ENCODE measurements around the gene TMEM88.
A peak's percentile ranks its signal among the peaks of the same experiment; 100 is the strongest.

Gene TMEM88

DNA sequence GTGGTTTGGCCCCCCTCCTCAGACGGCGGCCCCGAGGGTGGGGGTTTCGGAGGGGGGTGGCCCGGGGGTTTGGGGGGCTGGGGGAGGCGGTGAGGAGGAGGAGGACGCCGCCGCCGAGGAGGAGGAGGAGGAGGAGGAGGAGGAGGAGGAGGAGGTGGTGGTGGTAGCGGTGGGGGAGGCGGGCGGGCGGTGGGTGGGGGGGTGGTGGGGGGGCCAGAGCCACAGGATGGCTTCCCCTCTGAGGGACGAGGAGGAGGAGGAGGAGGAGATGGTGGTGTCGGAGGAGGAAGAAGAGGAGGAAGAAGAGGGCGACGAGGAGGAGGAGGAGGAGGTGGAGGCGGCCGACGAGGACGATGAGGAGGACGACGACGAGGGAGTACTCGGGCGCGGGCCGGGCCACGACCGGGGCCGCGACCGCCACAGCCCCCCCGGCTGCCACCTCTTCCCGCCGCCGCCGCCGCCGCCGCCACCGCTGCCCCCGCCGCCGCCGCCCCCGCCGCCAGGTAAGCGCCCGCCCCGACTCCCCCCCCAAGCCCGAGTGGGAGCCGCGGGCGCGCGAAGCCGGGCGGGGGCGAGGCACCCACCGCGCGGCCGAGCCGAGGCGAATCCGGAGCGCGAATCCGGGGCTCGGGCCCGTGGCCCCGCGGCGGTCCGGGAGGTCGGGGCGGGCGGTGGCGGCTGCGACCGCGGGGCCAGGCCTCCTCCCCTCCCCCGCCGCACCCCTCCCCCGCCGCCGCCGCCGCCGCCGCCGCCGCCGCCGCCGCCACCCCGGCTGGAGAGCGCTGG lies 29.9 kb downstream of the TMEM88 start:
- Histone ChIP-seq H3K4me2 (ENCODE audit: low read depth, low read length, poor library complexity, severe bottlenecking) (no peak overlapping the region), H3K9me2 (replicated peaks; ENCODE audit: low read depth, low read length) (no peaks in the 10 kb centered on the region), H2AFZ (ENCODE audit: low read length) (no peak overlapping the region), H3F3A (ENCODE audit: low read depth) (peaks cover 22% of the 10 kb centered on the region), H3K4me1 (ENCODE audit: insufficient read depth, low read length, poor library complexity, severe bottlenecking) (peaks cover 62% of the 10 kb centered on the region), H3K9ac (ENCODE audit: low read depth, low read length, poor library complexity, severe bottlenecking) (peak overlapping the region; percentile 98), H3K27me3 (ENCODE audit: insufficient read depth, low read length, poor library complexity, severe bottlenecking) (no peaks in the 10 kb centered on the region), H3K4me3 (ENCODE audit: low read length, poor library complexity, severe bottlenecking) (peak overlapping the region; percentile 89), H3K79me2 (ENCODE audit: insufficient read depth, low read length) (peaks cover 79% of the 10 kb centered on the region), H3K36me3 (ENCODE audit: insufficient read depth, low read length) (peaks cover 5% of the 10 kb centered on the region; the same call in 1 of the 2 replicates), H3K9me3 (ENCODE audit: insufficient read depth, low read depth, low read length) (no peaks in the 10 kb centered on the region), H4K20me1 (ENCODE audit: insufficient read depth, low read length, poor library complexity, severe bottlenecking) (peaks cover 21% of the 10 kb centered on the region)
- no peak for TF ChIP-seq EZH2phosphoT487 (IDR thresholded peaks at IDR 0.05; ENCODE audit: borderline replicate concordance)

DNA sequence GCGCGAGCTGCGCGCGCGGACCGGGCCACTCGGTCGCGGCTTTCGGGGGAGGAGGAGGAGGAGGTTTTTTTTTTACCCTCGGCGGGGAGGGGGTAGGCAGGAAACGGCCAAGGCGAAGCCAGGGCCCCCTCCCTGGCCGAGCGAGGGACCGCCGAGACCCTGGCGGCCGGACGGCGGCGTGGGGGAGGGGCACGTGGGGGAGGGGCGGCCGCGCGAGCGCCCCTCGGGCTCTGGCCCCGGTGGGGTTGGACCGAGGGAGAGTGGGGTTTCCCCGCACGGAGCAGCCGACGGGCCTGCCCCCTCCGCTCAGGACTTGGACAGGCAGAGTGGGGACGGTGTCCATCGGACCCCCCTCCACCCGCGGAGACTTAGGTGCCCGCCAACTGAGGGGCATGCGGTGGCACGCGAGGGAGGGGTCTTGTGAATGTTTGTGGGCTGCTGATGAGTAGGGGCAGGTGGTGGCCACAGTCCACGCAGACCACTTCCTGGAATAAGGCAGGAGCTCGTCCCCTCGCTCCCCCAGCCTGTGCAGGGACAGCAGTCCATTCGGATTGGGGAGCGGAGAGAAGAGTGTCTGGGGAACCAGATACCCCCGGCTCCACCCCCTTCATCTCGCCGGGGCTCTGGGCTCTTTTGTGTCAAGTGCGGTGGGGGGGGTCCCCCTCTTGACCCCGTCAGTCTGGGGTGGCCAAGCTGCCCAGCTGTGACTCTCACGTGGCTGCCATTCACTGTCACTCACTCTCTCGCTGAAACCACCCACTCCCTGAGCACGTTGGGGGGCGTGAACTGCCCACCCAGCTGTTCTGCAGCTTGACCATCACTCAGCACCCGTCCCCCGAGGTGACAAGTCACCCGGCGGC lies 30.7 kb downstream of the TMEM88 start:
- Histone ChIP-seq H3K4me1 (ENCODE audit: insufficient read depth, low read length, poor library complexity, severe bottlenecking) (peaks cover 55% of the 10 kb centered on the region), H3K9me2 (replicated peaks; ENCODE audit: low read depth, low read length) (no peaks in the 10 kb centered on the region)

DNA sequence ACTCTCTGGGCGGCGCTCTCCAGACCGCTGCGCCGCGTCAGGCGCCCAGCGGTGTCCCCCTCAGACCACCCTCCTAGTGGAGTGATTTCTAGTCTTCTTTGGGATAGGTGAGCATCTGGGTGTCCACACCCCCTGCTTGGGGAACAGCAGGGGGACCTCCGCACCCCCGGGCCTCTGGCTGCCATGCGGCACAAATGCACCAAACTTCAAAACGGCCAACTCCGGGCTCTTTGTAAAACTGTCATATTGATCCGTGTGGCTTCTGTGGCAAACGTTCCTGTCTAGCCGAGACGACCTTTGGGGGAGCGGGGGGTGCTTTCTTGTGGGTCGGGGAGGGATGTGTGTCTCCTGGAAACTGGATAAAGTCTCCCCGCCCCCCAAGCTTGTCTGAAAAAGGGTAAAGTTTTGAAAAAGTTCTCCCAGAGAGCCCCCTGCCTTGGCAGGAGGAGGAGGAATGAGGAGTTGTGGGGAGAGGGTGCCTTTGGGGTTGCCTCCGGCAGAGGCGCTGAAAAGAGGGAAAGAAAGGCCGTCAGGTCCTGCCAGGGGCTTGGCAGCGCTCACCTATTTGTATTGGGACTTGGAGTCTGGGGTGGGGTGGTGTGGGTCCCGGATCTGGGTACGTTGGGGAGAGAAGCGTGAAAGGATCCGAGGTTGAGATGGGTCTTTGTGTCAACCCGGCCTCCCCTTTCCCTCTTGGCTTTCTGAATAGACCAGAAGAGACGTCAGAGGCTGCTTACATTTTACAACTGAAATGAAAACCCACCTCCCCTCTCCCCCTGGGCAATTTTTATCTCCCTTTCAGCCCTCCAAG lies 31.6 kb downstream of the TMEM88 start:
- Histone ChIP-seq H3K4me1 (ENCODE audit: insufficient read depth, low read length, poor library complexity, severe bottlenecking) (peaks cover 47% of the 10 kb centered on the region), H3K9me2 (replicated peaks; ENCODE audit: low read depth, low read length) (no peaks in the 10 kb centered on the region), H2AFZ (ENCODE audit: low read length) (no peak overlapping the region)

More for the DNA sequence above, 30.7 kb downstream of the TMEM88 start:
- TF ChIP-seq, protein P1, sequence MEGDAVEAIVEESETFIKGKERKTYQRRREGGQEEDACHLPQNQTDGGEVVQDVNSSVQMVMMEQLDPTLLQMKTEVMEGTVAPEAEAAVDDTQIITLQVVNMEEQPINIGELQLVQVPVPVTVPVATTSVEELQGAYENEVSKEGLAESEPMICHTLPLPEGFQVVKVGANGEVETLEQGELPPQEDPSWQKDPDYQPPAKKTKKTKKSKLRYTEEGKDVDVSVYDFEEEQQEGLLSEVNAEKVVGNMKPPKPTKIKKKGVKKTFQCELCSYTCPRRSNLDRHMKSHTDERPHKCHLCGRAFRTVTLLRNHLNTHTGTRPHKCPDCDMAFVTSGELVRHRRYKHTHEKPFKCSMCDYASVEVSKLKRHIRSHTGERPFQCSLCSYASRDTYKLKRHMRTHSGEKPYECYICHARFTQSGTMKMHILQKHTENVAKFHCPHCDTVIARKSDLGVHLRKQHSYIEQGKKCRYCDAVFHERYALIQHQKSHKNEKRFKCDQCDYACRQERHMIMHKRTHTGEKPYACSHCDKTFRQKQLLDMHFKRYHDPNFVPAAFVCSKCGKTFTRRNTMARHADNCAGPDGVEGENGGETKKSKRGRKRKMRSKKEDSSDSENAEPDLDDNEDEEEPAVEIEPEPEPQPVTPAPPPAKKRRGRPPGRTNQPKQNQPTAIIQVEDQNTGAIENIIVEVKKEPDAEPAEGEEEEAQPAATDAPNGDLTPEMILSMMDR (conservative IDR thresholded peaks at IDR 0.05; ENCODE audit: low read length) = no peak
- no peak for TF ChIP-seq EZH2phosphoT487 (IDR thresholded peaks at IDR 0.05; ENCODE audit: borderline replicate concordance)
- Histone ChIP-seq H3K4me2 (ENCODE audit: low read depth, low read length, poor library complexity, severe bottlenecking) (peak overlapping the region; percentile 97), H3K9ac (ENCODE audit: low read depth, low read length, poor library complexity, severe bottlenecking) (peak overlapping the region; percentile 98), H3K9me3 (ENCODE audit: insufficient read depth, low read depth, low read length) (no peaks in the 10 kb centered on the region), H2AFZ (ENCODE audit: low read length) (no peak overlapping the region), H3K27me3 (ENCODE audit: insufficient read depth, low read length, poor library complexity, severe bottlenecking) (no peaks in the 10 kb centered on the region), H4K20me1 (ENCODE audit: insufficient read depth, low read length, poor library complexity, severe bottlenecking) (peaks cover 29% of the 10 kb centered on the region), H3F3A (ENCODE audit: low read depth) (peaks cover 19% of the 10 kb centered on the region), H3K36me3 (ENCODE audit: insufficient read depth, low read length) (peaks cover 13% of the 10 kb centered on the region; the same call in 1 of the 2 replicates), H3K79me2 (ENCODE audit: insufficient read depth, low read length) (peaks cover 84% of the 10 kb centered on the region), H3K4me3 (ENCODE audit: low read length, poor library complexity, severe bottlenecking) (peak overlapping the region; percentile 89)

More for the DNA sequence above, 31.6 kb downstream of the TMEM88 start:
- H3K4me2 ChIP-seq (ENCODE audit: low read depth, low read length, poor library complexity, severe bottlenecking) = peak overlapping the region; percentile 97
- H3K79me2 ChIP-seq (ENCODE audit: insufficient read depth, low read length) = peaks cover 85% of the 10 kb centered on the region
- H3K9ac ChIP-seq (ENCODE audit: low read depth, low read length, poor library complexity, severe bottlenecking) = peak overlapping the region; percentile 98
- TF ChIP-seq, protein P1 (conservative IDR thresholded peaks at IDR 0.05; ENCODE audit: low read length) = peak; percentile 16; the same call in 1 of the 2 replicates
- TF ChIP-seq EZH2phosphoT487 (IDR thresholded peaks at IDR 0.05; ENCODE audit: borderline replicate concordance) = no peak
- peaks cover 17% of the 10 kb centered on the region for H3F3A ChIP-seq (ENCODE audit: low read depth)
- peaks cover 33% of the 10 kb centered on the region for H4K20me1 ChIP-seq (ENCODE audit: insufficient read depth, low read length, poor library complexity, severe bottlenecking)
- no peaks in the 10 kb centered on the region for H3K9me3 ChIP-seq (ENCODE audit: insufficient read depth, low read depth, low read length)
- H3K4me3 ChIP-seq (ENCODE audit: low read length, poor library complexity, severe bottlenecking) = peak overlapping the region; percentile 89
- H3K27me3 ChIP-seq (ENCODE audit: insufficient read depth, low read length, poor library complexity, severe bottlenecking) = no peaks in the 10 kb centered on the region
- peaks cover 21% of the 10 kb centered on the region; the same call in 1 of the 2 replicates for H3K36me3 ChIP-seq (ENCODE audit: insufficient read depth, low read length)

All from Loucy (cell line).